IPS-20b (cell line): Measurements from ENCODE around the gene HDC.

Experiments
- H3K27ac ChIP-seq: one replicate; pipeline ENCODE4 v1.5.1; 2013; ENCODE audit warnings: low read length
- H3K27me3 ChIP-seq: 2 replicates; pipeline ENCODE4 v1.6.1; 2013; ENCODE audit warnings: mild to moderate bottlenecking, low read length, inconsistent platforms; ENCODE audit not compliant: insufficient read depth
- H3K36me3 ChIP-seq: 2 replicates; pipeline ENCODE4 v1.6.1; 2013; ENCODE audit warnings: low read depth, mild to moderate bottlenecking, inconsistent platforms, low read length, moderate library complexity; ENCODE audit not compliant: insufficient read depth
- H3K4me1 ChIP-seq: 2 replicates; pipeline ENCODE4 v1.6.1; 2013; ENCODE audit warnings: mild to moderate bottlenecking, control low read depth, inconsistent platforms, low read length, moderate library complexity; ENCODE audit not compliant: insufficient read depth
- H3K4me3 ChIP-seq: 2 replicates; pipeline ENCODE4 v1.5.1; 2013; ENCODE audit warnings: mild to moderate bottlenecking, low read length, inconsistent platforms
- H3K9ac ChIP-seq: 2 replicates; pipeline ENCODE4 v1.6.1; 2013; ENCODE audit warnings: low read depth, mild to moderate bottlenecking, inconsistent platforms, low read length, moderate library complexity
- H3K9me3 ChIP-seq: 2 replicates; pipeline ENCODE4 v1.6.1; 2013; ENCODE audit warnings: mild to moderate bottlenecking, low read depth, low read length, inconsistent platforms; ENCODE audit not compliant: insufficient read depth

The HDC gene

DNA sequence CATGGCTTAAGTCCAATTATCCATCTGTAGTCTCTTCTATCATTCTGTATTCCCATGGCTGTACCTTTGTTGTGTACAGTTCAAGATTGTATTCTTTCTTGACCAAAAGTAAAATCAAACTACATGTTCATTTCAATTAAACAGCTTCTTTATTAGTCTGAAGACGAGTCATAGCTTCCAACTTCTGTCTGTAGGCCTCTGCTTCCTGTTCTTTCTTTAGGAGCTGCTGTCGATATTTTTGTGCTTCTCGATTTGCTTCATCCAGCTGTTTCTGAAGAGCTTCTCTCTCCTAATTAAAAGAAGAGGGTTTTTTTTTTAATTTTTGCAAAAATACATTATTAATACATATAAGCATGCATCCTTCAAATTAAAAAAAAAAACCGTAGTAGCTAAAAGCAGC lies 13.0 kb upstream of the HDC start:
- Histone ChIP-seq H3K9me3 (no peaks in the 10 kb centered on the region), H3K27ac (no peak overlapping the region), H3K4me3 (no peak overlapping the region), H3K27me3 (no peaks in the 10 kb centered on the region), H3K36me3 (peaks cover 12% of the 10 kb centered on the region; the same call in 1 of the 2 replicates), H3K9ac (no peak overlapping the region), H3K4me1 (no peaks in the 10 kb centered on the region)

DNA sequence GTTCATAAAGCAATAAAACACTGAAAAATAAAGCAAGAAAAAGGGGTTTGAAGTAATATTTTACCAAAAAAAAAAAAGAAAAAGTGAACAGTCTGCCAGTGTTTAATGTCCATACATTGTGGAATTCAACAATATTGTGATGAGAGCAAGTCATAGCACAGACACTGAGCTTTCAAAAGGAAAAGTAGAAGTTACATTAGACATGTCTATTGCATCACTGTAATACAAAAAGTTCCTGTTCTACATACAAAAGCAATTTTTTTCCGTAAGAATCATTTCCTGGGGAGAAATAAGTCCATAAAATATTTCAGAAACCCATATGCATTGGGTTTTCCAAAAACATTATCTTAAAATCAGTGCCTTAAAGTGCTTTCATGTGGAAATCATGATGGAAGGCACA lies 11.8 kb upstream of the HDC start:
- Histone ChIP-seq H3K4me1 (no peaks in the 10 kb centered on the region), H3K9me3 (no peaks in the 10 kb centered on the region), H3K36me3 (peaks cover 12% of the 10 kb centered on the region; the same call in 1 of the 2 replicates), H3K27me3 (no peaks in the 10 kb centered on the region), H3K9ac (no peak overlapping the region), H3K4me3 (no peak overlapping the region), H3K27ac (no peak overlapping the region)

DNA sequence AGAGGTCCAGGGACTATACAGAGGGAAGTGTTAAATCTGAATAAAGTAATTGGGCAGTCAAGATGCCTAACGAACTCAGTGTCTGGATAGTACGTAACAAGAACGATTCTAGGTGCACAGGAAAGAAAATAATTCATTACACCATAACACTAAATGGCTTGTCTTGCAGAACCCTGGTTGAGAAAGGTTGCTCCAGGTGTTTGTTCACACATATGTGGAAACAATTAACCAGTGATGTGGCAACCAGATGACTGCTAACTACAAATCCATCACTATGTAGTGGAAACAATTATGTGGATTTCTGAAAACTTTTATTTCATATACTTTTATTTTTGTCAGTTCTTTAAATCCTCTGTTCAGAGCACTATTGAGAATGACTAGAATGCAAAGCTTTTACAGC lies 10.4 kb upstream of the HDC start:
- Histone ChIP-seq H3K4me1 (no peaks in the 10 kb centered on the region), H3K9ac (no peak overlapping the region), H3K9me3 (no peaks in the 10 kb centered on the region), H3K36me3 (peaks cover 12% of the 10 kb centered on the region; the same call in 1 of the 2 replicates), H3K27ac (no peak overlapping the region), H3K27me3 (no peaks in the 10 kb centered on the region), H3K4me3 (no peak overlapping the region)

DNA sequence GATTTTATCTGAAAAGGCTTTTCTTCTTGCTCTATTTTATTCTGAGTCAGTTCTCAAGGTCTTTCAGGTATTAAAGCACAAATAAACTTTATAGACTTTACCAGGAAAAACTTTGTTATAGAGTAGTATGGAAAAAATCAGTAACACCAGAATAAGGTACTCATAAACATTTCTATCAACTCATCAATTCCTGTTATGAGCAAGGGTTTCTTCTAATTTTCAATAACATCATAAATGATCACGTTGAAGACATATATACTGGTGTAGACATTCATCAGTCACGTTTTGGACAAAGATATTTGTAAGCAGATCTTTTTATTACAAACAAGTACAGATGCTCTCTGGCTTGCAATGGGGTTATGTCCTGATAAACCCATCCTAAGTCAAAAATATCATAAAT lies 9.6 kb upstream of the HDC start:
- Histone ChIP-seq H3K4me1 (no peaks in the 10 kb centered on the region), H3K27me3 (no peaks in the 10 kb centered on the region), H3K9me3 (no peaks in the 10 kb centered on the region), H3K4me3 (no peak overlapping the region), H3K36me3 (peaks cover 12% of the 10 kb centered on the region; the same call in 1 of the 2 replicates), H3K27ac (no peak overlapping the region), H3K9ac (no peak overlapping the region)

DNA sequence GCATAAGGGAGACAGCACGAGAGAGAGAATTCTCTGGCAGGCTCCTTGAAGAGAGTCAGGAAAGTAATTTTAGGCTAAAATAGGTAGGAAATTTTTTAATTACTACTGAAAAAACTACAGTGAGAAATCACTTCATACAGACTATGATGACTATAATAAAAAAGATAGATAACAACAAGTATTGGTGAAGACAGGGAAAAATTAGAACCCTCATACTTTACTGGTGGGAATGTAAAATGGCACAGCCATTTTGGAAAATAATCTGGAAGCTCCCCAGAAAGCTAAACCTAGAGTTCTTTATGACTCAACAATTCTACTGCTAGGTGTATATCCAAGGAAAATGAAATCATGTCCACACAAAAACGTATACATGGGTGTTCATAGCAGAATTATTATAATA lies 2.1 kb upstream of the HDC start:
- no peak overlapping the region for H3K27ac ChIP-seq
- H3K36me3 ChIP-seq = no peaks in the 10 kb centered on the region
- no peaks in the 10 kb centered on the region for H3K4me1 ChIP-seq
- no peak overlapping the region for H3K9ac ChIP-seq
- no peaks in the 10 kb centered on the region for H3K9me3 ChIP-seq
- H3K4me3 ChIP-seq = no peak overlapping the region
- H3K27me3 ChIP-seq = no peaks in the 10 kb centered on the region

DNA sequence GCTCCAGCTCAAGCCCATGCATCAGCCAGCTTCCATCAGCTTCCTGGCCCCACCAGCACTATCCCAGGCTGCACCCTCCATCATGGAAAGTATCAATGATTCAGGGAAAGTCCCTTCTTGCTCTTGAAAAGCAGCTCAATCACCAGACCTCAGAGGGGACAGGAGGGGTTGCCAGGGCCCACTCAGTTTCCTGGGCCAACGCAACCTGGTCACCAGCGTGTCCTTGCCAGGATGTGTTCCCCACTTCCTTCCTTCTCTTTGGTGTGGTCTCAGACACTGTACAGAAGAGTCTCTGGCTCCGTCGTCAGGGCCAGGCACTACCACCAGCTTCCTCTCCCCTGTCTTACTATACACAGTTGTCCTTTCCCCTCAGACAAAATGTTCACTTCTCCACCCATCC lies 3.0 kb downstream of the HDC start:
- Histone ChIP-seq H3K27ac (no peak overlapping the region), H3K4me1 (no peaks in the 10 kb centered on the region), H3K36me3 (no peaks in the 10 kb centered on the region), H3K4me3 (no peak overlapping the region), H3K9ac (no peak overlapping the region), H3K27me3 (no peaks in the 10 kb centered on the region), H3K9me3 (no peaks in the 10 kb centered on the region)

DNA sequence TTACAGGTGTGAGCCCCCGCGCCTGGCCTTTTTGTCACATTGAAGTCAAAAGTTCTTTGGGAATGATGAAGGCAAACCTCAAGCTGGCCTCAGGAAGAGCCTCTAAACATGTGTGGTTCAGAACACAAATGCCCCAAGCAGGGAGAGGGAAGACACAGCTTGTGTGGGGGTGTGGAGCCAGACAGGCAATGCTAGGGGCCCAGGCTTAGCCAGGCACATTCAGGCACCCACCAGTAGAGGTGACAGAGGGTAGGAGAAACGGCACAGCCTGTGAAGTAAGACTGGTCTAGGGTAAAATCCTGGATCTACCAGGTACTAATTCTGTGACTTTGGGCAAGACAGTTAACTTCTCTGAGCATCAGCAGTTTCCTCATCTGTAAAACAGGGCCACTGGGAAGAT lies 3.5 kb downstream of the HDC start:
- Histone ChIP-seq H3K4me1 (no peaks in the 10 kb centered on the region), H3K4me3 (no peak overlapping the region), H3K27ac (no peak overlapping the region), H3K9me3 (no peaks in the 10 kb centered on the region), H3K36me3 (no peaks in the 10 kb centered on the region), H3K9ac (no peak overlapping the region), H3K27me3 (no peaks in the 10 kb centered on the region)

DNA sequence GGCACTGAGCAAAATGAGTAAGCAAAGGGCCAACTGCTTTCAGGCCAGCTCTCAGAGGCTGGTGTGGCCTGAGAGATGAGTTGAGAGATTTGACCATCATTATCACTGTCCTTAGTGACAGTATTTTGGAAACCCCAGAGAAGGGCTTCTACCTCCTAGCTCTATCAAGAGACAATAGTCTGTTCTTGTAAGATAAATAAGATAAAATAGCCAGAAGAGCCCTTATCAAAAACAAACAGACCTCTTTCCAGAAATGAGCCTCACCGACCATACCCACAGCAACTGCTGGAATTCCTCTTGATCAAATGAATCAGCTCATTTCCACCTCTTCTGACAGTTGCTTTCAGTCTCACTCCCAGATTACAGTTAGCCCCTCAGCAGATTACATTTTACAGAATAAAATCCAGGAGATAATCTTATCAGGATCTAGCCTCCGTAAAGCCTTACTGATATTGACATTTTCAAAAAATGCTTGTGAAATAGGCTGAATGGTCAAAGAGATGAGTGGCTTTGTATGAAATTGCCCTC lies 4.5 kb downstream of the HDC start:
- Histone ChIP-seq H3K4me1 (no peaks in the 10 kb centered on the region), H3K27me3 (no peaks in the 10 kb centered on the region), H3K27ac (no peak overlapping the region), H3K4me3 (no peak overlapping the region), H3K36me3 (no peaks in the 10 kb centered on the region), H3K9ac (no peak overlapping the region), H3K9me3 (no peaks in the 10 kb centered on the region)

DNA sequence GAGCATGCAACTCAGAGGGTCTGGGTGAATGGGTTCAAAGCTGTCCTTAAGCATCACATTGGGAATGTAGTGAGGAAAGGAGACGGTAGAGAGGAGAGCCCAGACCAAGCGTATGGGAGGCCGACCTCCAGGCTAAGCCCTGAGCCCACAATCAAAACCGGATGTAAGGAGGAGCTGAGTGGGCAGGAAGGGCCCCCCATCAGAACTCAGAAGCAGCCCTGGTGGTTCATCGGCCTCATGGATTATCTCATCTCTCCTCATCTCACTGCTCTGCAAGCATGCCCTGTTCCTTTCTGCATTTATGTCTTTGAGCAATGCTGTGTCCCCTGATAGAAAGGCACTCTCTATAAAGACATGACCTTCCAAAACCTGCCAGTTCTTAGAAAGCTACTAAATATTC lies 6.2 kb downstream of the HDC start:
- H3K36me3 ChIP-seq = no peaks in the 10 kb centered on the region
- H3K9ac ChIP-seq = no peak overlapping the region
- no peaks in the 10 kb centered on the region for H3K9me3 ChIP-seq
- no peak overlapping the region for H3K27ac ChIP-seq
- no peaks in the 10 kb centered on the region for H3K27me3 ChIP-seq
- no peak overlapping the region for H3K4me3 ChIP-seq
- no peaks in the 10 kb centered on the region for H3K4me1 ChIP-seq

DNA sequence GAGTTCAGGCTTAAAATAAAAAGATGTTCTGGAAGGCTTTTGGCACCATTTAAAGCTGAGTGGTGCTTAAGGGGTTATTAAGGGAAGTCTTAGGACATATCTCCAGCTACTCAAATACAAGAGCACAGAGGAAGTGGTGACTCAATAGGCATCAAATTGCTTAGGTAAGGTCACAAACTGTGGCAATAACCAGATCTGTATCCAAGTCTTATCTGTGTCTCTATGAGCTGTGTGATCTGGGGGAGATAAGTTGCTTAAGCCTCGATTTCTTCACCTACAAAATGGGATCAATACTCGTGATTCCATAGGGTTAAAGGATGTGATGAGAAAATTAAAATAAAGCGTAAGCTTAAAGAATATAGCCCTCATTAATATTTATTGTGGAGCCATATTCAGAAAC lies 7.6 kb downstream of the HDC start:
- Histone ChIP-seq H3K4me3 (no peak overlapping the region), H3K27ac (no peak overlapping the region), H3K4me1 (no peaks in the 10 kb centered on the region), H3K9me3 (no peaks in the 10 kb centered on the region), H3K36me3 (no peaks in the 10 kb centered on the region), H3K9ac (no peak overlapping the region), H3K27me3 (no peaks in the 10 kb centered on the region)

DNA sequence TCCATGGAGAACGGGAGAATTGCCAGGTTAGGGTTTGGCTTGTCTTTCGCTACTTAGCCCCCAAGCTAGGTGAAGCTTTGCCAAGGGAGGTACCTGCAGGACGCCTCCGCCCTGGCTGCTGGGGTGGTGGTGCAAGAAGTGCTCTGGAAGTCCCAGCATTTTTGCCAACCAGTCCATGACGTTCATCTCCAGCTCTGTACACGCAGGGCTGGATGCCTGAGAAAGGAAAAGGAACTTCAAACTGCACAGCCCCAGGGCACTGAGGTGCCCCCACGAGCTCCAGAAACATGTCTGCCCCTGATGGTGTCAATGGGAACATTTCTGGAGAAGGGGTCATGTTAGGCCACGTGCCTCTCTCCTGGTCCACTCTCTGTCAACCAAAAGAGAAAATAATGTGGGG lies 8.2 kb downstream of the HDC start:
- no peaks in the 10 kb centered on the region for H3K4me1 ChIP-seq
- H3K4me3 ChIP-seq = no peak overlapping the region
- H3K27ac ChIP-seq = no peak overlapping the region
- H3K27me3 ChIP-seq = no peaks in the 10 kb centered on the region
- H3K36me3 ChIP-seq = no peaks in the 10 kb centered on the region
- H3K9ac ChIP-seq = no peak overlapping the region
- no peaks in the 10 kb centered on the region for H3K9me3 ChIP-seq

DNA sequence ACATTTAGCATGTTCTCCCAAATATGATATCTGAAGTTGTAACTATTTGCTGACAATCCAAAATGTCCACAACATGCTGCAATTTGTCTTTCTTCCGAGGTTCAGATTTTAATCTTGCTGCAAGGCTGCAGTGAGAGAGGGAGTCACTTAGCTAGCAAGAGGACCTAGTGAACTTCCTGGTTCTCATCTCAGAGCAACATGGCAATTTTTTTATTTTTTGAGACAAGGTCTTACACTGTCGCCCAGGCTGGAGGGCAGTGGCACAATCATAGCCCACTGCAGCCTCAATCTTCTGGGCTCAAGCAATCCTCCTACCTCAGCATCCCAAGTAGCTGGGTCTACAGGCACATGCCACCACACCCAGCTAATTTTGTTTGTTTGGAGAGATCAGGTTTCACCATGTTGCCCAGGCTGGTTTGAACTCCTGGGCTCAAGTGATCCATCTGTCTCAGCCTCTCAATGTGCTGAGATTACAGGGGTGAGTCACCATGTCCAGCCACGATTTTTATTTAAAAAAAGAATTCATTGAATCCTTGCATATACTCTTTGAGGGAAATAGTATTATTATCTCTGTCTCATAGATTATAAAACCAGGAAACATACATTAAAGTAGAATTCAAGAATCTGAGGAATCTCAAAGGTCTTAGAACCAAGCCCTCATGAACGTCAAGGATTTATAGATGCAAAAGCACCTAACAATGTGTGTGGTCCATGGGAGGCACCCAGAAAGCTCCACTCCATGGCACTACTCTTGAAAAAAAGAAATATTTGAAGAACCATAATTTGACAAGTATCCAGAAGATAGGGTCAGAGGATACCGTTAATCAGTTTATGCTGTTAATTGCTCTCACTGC lies 9.1 kb downstream of the HDC start:
- Histone ChIP-seq H3K4me3 (no peak overlapping the region), H3K36me3 (no peaks in the 10 kb centered on the region), H3K27ac (no peak overlapping the region), H3K27me3 (no peaks in the 10 kb centered on the region), H3K9me3 (no peaks in the 10 kb centered on the region), H3K4me1 (no peaks in the 10 kb centered on the region), H3K9ac (no peak overlapping the region)
